ENCODE data around the gene TSPAN9.

TSPAN9 gene

DNA sequence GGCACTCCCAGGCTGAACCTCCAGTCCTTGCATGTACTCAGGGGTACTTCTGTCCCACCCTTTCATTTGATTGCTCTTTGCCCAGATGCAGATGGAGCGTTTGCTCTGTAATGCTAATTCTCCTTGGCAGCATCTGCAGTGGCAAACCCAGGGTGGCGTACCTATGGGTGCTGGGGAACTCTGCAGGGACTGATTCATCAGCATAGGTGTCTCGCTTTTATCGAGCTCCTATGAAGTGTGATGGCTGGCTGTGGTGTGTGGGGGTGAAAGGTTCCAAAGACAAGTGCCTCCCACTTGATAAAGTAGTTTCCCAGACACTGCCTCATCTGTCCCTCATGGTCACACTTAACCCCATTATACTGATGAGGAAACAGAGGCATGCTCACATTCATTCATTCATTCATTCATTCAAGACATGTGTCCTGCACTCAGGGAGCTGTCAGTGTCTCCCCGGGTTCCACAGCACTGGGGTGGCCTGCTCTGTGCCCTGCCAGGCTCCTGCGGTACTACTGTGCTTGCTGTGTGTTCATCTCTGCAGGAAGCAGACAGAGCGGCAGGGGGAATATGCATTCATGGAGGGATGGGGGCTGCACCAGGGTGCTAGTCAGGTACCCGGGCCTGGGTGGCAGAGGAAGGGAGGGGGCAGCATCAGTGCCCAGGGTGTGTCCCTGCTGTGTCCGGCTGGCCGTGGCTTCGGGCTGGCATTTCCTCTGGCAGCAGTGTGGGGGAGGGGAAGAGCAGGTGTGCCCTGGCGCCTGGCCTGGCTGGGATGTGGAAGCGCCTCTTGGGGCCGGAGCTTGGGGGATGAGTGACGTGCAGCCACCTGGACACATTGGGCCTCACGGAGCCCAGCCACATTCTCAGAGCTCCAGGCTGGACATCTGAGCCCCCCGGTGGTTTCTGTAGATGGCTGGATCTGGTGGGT is 110.9 kb downstream of the TSPAN9 start:
- no peak for DNase-seq (ENCODE audit: extremely low read depth, low read depth)
- no peak for TF ChIP-seq CTCF (IDR thresholded peaks at IDR 0.05; ENCODE audit: low read depth, low read length)

DNA sequence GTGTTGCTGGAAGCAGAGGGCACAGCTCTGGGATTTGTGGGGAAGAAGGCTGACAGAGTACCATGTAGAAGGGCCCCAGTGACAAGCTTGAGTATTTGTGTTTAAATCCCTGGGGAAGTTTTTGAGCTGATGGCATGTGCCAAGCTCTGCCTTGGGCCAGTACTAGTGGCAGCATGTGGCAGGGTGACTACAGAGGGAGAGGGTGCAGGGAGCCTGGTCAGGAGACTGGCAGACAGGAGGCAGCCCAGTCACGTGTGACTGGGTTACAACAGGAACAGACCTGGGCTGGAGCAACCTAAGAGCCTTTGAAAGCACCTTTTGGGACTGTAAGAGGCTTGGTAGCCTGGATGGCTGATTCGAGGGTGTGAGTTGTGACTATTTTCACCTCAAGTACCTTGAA is 112.1 kb downstream of the TSPAN9 start:
- TF ChIP-seq CTCF (IDR thresholded peaks at IDR 0.05; ENCODE audit: low read depth, low read length), result no peak
- no peak for DNase-seq (ENCODE audit: extremely low read depth, low read depth)

- TF ChIP-seq CTCF (IDR thresholded peaks at IDR 0.05; ENCODE audit: low read depth, low read length), result no peak
- no peak for DNase-seq (ENCODE audit: extremely low read depth, low read depth)
Measured at GRCh38 chr12:3190101-3190500, 112.9 kb downstream of the TSPAN9 start.

GRCh38 chr12:3191450-3191849 is 114.3 kb downstream of the TSPAN9 start:
- no peak for TF ChIP-seq CTCF (IDR thresholded peaks at IDR 0.05; ENCODE audit: low read depth, low read length)
- no peak for DNase-seq (ENCODE audit: extremely low read depth, low read depth)

DNA sequence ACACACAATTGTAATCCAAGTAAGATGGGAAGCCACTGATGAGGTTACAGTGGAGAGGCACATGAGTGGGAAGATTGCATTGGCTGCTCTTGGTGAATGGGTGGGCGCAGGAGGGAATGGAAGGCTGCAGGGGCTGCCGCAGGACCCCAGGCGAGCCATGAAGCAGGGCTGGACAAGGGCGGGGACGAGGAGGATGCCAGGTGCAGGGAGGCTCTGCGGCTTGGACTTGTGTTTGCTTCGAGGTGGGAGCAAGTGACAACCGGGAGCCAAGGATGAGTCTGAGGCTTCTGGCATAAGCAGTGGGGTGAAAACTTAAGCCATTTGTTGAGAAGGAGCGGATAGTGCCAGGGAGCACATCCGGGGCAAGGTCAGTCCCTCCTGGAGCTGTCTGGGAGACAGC is 115.0 kb downstream of the TSPAN9 start:
- no peak for TF ChIP-seq CTCF (IDR thresholded peaks at IDR 0.05; ENCODE audit: low read depth, low read length)
- DNase-seq (ENCODE audit: extremely low read depth, low read depth), result no peak

DNA sequence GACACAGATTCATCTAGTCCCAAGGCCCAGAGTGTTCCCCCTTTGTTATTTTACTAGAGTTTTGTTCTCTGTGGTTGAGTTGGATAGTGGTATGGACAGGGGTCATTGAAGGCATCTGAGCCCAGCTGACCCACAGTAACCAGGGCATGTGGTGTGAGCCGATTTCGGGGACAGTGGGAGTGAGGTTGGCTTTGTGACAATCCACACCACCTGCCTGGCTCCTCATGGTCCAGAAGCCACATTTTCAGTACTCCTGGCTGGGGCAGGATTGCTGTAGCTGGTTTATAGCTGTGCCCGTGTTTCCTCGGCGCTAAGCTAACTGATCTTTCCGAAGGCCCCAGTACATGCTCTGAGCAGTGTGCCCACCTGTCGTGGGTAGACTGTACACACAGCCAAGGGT is 116.0 kb downstream of the TSPAN9 start:
- DNase-seq (ENCODE audit: extremely low read depth, low read depth), result no peak
- no peak for TF ChIP-seq CTCF (IDR thresholded peaks at IDR 0.05; ENCODE audit: low read depth, low read length)

- no peak for TF ChIP-seq CTCF (IDR thresholded peaks at IDR 0.05; ENCODE audit: low read depth, low read length)
- DNase-seq (ENCODE audit: extremely low read depth, low read depth), result no peak
Measured at GRCh38 chr12:3193755-3194154, 116.6 kb downstream of the TSPAN9 start.
